ENCODE results near the gene GBGT1.

DNA sequence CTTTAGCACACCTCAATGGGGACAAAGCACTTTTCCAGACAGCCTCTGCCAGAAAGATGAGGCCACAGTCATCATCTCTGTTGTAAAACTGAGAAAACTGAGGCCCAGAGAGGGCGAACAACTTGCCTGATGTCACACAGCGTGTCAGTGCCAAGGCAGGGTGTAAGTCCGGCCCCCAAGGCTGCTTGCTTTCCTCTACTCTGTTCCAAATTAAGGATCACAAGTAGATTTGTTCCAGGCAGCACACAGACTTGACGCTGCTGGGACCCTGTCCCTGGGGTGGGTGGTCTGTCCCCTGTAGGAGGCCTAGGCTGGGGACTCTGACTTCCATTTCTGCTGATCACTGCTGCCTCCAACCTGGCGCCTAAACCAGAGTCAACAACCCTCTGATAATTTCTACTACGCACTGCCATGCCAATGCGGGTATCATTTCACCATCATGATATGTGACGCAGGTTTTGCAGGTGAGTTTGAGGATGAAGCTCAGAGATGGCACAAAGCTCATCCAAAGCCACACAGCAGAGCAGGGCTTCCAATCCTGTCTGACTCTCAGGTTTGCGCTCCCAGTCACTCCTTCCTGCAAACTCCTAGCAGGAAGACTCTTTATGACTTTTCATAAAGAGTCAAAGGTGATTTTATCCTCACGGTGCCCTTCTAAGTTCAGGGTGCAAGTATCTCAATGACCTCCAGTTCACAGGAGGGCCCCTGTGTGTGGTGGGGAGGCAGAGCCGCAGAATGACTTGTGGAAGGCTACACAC is 29.1 kb downstream of the GBGT1 start:
- no peak for TF ChIP-seq POLR2A (IDR thresholded peaks at IDR 0.05)
- TF ChIP-seq, protein P1, sequence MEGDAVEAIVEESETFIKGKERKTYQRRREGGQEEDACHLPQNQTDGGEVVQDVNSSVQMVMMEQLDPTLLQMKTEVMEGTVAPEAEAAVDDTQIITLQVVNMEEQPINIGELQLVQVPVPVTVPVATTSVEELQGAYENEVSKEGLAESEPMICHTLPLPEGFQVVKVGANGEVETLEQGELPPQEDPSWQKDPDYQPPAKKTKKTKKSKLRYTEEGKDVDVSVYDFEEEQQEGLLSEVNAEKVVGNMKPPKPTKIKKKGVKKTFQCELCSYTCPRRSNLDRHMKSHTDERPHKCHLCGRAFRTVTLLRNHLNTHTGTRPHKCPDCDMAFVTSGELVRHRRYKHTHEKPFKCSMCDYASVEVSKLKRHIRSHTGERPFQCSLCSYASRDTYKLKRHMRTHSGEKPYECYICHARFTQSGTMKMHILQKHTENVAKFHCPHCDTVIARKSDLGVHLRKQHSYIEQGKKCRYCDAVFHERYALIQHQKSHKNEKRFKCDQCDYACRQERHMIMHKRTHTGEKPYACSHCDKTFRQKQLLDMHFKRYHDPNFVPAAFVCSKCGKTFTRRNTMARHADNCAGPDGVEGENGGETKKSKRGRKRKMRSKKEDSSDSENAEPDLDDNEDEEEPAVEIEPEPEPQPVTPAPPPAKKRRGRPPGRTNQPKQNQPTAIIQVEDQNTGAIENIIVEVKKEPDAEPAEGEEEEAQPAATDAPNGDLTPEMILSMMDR (IDR thresholded peaks at IDR 0.05 in 4 of 5, conservative IDR thresholded peaks at IDR 0.05 in 1 of 5): no peak

Measured in gastrocnemius medialis (tissue), 4 donors.